Cardiac fibroblast (primary cell): ENCODE measurements around the gene FAM32A.

Experiments
- DNase-seq, 2 donors: peaks; one replicate each; pipeline versions ENCODE4 v3.0.0 to v3.0.0-alpha.2; 2010; ENCODE audit warnings: low read depth in 2 of 2
- H3K4me3 ChIP-seq, 2 donors: replicated peaks in 1 of 2; 1 replicate in 1 of 2; 2 replicates in 1 of 2; pipeline ENCODE4 v1.5.1; 2011; ENCODE audit warnings: low read depth in 2 of 2, low read length in 2 of 2, mild to moderate bottlenecking in 2 of 2, moderate library complexity in 1 of 2
- TF ChIP-seq, protein P1 (sequence below): IDR thresholded peaks from one replicate; pipeline ENCODE4 v1.5.1; 2011; ENCODE audit warnings: low read depth, mild to moderate bottlenecking, low read length, inconsistent platforms

The FAM32A gene

DNA sequence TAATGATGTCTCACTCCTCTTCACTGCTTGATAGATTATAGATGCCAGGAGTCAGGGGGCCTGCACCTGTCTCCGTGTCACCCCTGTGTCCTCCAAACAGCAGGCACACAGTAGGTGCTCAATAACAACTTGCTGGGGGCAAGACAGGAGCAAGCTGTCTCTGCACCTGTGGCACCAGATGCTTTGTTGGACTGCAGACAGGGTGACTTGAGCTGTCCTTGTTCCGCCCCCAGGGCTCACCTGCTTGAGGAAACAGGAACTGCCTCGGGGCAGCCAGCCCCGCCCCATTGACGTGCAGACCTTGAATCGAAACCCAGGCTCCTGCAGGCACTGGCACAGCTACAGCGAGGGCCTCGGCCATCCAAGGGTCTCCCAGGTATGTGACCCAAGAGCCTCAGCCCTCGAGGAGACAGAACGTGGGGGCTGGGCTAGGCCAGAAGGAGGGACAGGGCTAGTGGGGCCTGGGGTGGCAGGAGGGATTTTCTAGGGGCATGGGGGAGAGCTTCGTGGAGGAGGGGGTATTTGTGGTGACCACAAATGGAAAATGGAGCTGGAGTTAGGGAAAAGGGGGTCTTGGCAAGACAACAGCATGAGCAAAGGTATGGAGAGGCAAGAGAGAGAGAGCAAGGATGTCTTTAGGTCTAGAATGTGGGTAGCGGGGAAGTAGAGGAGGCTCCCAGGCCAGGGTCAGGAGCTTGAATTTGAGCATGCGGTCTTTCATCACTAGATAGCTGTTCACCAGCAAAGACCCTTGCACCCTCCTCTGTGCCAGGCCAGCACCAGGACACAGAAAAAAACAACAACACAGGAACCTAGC lies 41.6 kb upstream of the FAM32A start, which contains the start of gene HSH2D:
HSH2D (plus strand) TSS at position 287 of the 817 bp plus-strand sequence. CDS start 5,066 bp downstream, outside the sequence.
- DNase-seq: no peak
- H3K4me3 ChIP-seq: no peak within 1 kb of the TSS

DNA sequence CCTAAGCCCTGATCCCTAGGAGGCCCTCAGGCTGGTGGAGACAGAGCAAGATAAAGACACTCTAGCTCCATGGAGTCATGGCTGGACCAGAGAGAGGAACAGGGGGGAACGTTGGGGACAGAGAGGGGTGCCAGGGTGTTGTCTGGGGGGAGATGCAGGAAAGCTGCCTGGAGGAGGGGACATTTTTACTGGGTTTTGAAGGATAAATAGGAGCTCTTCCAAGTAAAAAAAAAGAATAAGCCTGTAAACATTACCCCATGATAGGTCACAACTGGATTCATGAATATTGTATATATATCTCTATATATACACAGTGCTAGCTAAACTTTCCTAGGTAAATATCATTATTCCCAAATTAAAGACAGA lies 41.0 kb upstream of the FAM32A start:
- no peak for DNase-seq
- TF ChIP-seq, protein P1, sequence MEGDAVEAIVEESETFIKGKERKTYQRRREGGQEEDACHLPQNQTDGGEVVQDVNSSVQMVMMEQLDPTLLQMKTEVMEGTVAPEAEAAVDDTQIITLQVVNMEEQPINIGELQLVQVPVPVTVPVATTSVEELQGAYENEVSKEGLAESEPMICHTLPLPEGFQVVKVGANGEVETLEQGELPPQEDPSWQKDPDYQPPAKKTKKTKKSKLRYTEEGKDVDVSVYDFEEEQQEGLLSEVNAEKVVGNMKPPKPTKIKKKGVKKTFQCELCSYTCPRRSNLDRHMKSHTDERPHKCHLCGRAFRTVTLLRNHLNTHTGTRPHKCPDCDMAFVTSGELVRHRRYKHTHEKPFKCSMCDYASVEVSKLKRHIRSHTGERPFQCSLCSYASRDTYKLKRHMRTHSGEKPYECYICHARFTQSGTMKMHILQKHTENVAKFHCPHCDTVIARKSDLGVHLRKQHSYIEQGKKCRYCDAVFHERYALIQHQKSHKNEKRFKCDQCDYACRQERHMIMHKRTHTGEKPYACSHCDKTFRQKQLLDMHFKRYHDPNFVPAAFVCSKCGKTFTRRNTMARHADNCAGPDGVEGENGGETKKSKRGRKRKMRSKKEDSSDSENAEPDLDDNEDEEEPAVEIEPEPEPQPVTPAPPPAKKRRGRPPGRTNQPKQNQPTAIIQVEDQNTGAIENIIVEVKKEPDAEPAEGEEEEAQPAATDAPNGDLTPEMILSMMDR: no peak
- no peak overlapping the region for H3K4me3 ChIP-seq

More for the DNA sequence above, 41.6 kb upstream of the FAM32A start, which contains the start of gene HSH2D:
- TF ChIP-seq, protein P1: no peak

DNA sequence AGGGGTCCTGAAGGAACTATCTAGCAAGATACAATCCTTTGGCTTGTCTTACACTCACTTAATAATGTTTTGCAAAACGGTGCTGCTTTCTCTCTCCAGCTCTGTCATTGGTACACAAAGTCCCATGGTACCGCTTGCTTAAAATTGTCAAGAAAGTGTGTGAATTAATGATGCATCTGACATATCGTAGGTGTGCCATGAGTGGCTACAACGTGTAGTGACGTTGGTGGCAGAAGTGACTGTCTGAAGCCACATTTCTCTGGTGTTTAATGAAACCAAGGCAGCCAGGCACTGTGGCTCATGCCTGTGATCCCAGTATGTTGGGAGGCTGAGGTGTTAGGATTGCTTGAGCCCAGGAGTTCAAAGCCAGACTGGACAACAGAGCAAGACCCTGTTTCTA lies 39.1 kb upstream of the FAM32A start:
- H3K4me3 ChIP-seq: no peak overlapping the region
- TF ChIP-seq, protein P1: no peak
- DNase-seq: no peak

DNA sequence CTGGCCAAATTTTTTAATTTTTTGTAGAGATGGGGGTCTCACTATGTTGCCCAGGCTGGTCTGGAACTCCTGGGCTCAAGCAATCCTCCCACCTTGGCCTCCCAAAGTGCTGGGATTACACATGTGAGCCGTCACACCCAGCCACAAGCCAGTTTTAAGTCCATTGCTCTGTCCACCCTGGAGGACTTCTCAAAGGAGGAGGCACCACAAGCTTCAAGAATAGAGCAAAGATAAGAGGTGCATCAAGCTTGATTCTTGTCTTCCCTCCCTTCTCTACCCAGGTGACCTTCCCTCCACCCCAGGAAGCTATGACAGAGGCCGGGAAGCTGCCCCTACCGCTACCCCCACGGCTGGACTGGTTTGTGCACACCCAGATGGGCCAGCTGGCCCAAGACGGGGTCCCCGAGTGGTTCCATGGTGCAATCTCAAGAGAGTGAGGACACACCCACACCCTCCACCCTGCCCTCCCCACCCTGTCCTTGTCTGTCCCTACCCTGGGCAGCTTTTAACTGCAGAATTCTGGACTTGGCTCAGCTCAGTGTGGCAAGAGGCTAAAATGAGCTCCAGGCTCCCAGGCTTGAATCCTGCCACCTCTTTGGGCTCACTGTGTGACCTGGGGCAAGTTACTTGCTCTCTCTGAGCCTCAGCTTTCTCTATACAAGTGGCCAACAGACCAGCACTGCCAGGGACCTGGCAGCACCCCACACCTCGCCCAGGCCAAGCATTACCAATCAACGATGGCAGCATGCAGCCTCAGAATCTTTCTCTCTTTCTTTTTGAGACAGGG lies 36.6 kb upstream of the FAM32A start:
- no peak for DNase-seq
- TF ChIP-seq, protein P1: no peak
- no peak overlapping the region for H3K4me3 ChIP-seq

DNA sequence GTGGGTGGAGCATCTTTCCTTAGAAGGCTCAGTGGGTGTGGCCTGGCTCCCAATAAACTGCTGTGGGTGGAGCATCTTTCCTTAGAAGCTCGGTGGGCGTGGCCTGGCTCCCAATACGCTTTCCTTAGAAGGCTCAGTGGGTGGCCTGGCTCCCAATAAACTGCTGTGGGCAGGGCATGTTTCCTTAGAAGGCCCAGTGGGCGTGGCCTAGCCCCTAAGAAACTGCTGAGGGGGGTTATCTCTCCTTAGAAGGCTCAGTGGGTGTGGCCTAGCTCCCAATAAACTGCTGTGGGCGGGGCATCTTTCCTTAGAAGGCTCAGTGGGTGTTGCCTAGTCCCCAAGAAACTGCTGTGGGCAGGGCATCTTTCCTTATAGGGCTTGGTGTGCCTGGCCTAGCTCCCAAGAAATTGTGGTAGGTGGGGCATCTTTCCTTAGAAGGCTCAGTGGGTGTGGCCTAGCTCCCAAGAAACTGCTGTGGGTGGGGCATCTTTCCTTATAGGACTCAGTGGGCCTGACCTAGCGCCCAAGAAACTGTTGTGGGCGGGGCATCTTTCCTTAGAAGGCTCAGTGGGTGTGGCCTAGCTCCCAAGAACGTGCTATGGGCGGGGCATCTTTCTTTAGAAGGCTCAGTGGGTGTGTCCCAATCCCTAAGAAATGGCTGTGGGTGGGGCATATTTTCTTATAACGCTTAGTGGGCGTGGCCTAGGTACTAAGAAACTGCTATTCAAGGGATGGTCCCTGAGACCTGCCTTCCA lies 31.5 kb upstream of the FAM32A start:
- H3K4me3 ChIP-seq: no peak overlapping the region
- TF ChIP-seq, protein P1: no peak
- DNase-seq: no peak

DNA sequence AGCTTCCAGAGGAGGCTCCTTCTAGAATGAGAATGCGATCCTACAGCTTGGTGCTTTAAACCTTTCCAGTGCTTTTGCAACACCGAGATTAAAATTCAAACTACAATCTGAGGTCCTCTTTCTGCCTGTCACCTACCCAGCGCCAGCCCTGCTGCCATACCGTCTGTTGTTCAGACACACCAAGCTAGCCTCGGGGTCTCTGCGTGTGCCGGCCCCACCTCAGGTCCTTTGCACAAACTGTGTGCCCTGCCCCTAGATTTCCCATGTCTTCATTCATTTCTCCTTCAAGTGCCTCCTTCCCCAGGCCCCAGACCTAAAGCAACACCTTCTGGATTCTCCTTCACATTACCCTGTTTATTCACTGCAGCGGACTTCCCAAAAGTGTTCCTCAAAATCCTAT lies 30.7 kb upstream of the FAM32A start:
- DNase-seq: no peak
- TF ChIP-seq, protein P1: no peak
- H3K4me3 ChIP-seq: no peak overlapping the region
